H9 (cell line): ENCODE data around the gene TRPV6. TPM values are rescaled to one million over a fixed set of nuclear protein-coding genes. Genes with fewer than 3 reads are reported as not detected.

ENCODE experiments used
- DNase-seq: peaks from one replicate; pipeline ENCODE4 v3.0.0-alpha.2; 2017
- H2AFZ ChIP-seq: one replicate; pipeline ENCODE4 v1.6.1; 2013; ENCODE audit warnings: mild to moderate bottlenecking, low read length, control low read depth, moderate library complexity
- H2AK5ac ChIP-seq: 2 replicates; pipeline ENCODE4 v1.6.1; 2013; ENCODE audit warnings: low read length, control low read depth, mixed read lengths; ENCODE audit not compliant: insufficient read length
- H2BK120ac ChIP-seq: one replicate; pipeline ENCODE4 v1.6.1; 2013; ENCODE audit warnings: low read depth, mild to moderate bottlenecking, low read length, control low read depth, inconsistent platforms; ENCODE audit not compliant: poor library complexity, severe bottlenecking
- H2BK12ac ChIP-seq: 2 replicates; pipeline ENCODE4 v1.6.1; 2013; ENCODE audit warnings: low read length, control low read depth, mixed read lengths, low read depth; ENCODE audit not compliant: insufficient read length
- H2BK15ac ChIP-seq: 2 replicates; pipeline ENCODE4 v1.6.1; 2013; ENCODE audit warnings: low read depth, low read length, control low read depth
- H2BK20ac ChIP-seq: one replicate; pipeline ENCODE4 v1.6.1; 2013; ENCODE audit warnings: low read depth, mild to moderate bottlenecking, low read length, control low read depth, inconsistent platforms; ENCODE audit not compliant: poor library complexity, severe bottlenecking
- H2BK5ac ChIP-seq: 2 replicates; pipeline ENCODE4 v1.6.1; 2013; ENCODE audit warnings: low read length, control low read depth, mixed read lengths; ENCODE audit not compliant: insufficient read length
- H3K14ac ChIP-seq: 2 replicates; pipeline ENCODE4 v1.6.1; 2013; ENCODE audit warnings: low read length, control low read depth; ENCODE audit not compliant: insufficient read depth
- H3K18ac ChIP-seq: 2 replicates; pipeline ENCODE4 v1.6.1; 2013; ENCODE audit warnings: low read depth, mild to moderate bottlenecking, mixed read lengths, low read length, control low read depth; ENCODE audit not compliant: insufficient read length
- H3K23ac ChIP-seq: 2 replicates; pipeline ENCODE4 v1.6.1; 2013; ENCODE audit warnings: low read length, control low read depth, mixed read lengths, low read depth; ENCODE audit not compliant: insufficient read length
- H3K23me2 ChIP-seq: 2 replicates; pipeline ENCODE4 v1.6.1; 2013; ENCODE audit warnings: low read depth, mild to moderate bottlenecking, mixed read lengths, low read length, control low read depth; ENCODE audit not compliant: insufficient read length, poor library complexity, severe bottlenecking
- H3K27ac ChIP-seq: 2 replicates; pipeline ENCODE4 v1.5.1; 2013; ENCODE audit warnings: low read length, control low read depth, mixed read lengths, low read depth; ENCODE audit not compliant: insufficient read length
- H3K27me3 ChIP-seq: 2 replicates; pipeline ENCODE4 v1.6.1; 2013; ENCODE audit warnings: low read length, control low read depth, inconsistent platforms; ENCODE audit not compliant: insufficient read depth
- H3K4ac ChIP-seq: 2 replicates; pipeline ENCODE4 v1.6.1; 2013; ENCODE audit warnings: low read depth, mild to moderate bottlenecking, control low read depth, inconsistent platforms, low read length, moderate library complexity
- H3K4me1 ChIP-seq: 2 replicates; pipeline ENCODE4 v1.6.1; 2013; ENCODE audit warnings: low read length, control low read depth, inconsistent platforms; ENCODE audit not compliant: insufficient read depth
- H3K4me2 ChIP-seq: 2 replicates; pipeline ENCODE4 v1.6.1; 2013; ENCODE audit warnings: low read length, control low read depth, mixed read lengths; ENCODE audit not compliant: insufficient read length, insufficient read depth
- H3K56ac ChIP-seq: 2 replicates; pipeline ENCODE4 v1.6.1; 2013; ENCODE audit warnings: low read depth, mild to moderate bottlenecking, mixed read lengths, low read length, control low read depth; ENCODE audit not compliant: insufficient read length
- H3K79me1 ChIP-seq: 2 replicates; pipeline ENCODE4 v1.6.1; 2013; ENCODE audit warnings: low read depth, mild to moderate bottlenecking, moderate library complexity, low read length, control low read depth, inconsistent platforms; ENCODE audit not compliant: insufficient read depth, poor library complexity, severe bottlenecking
- H3K79me2 ChIP-seq: 2 replicates; pipeline ENCODE4 v1.6.1; 2013; ENCODE audit warnings: low read length, control low read depth, inconsistent platforms; ENCODE audit not compliant: insufficient read depth
- H3K9ac ChIP-seq: 2 replicates; pipeline ENCODE4 v1.6.1; 2013; ENCODE audit warnings: low read length, control low read depth, mixed read lengths; ENCODE audit not compliant: insufficient read length; ENCODE audit errors: extremely low read depth
- H3K9me3 ChIP-seq: one replicate; pipeline ENCODE4 v1.6.1; 2013; ENCODE audit warnings: low read depth, low read length, inconsistent platforms; ENCODE audit not compliant: control insufficient read depth
- H3T11ph ChIP-seq: one replicate; pipeline ENCODE4 v1.6.1; 2013; ENCODE audit warnings: mild to moderate bottlenecking, low read length, control low read depth, inconsistent platforms
- H4K20me1 ChIP-seq: one replicate; pipeline ENCODE4 v1.6.1; 2013; ENCODE audit not compliant: control insufficient read depth, insufficient read length, insufficient read depth
- H4K5ac ChIP-seq: 2 replicates; pipeline ENCODE4 v1.6.1; 2013; ENCODE audit warnings: low read depth, mild to moderate bottlenecking, mixed read lengths, low read length, control low read depth; ENCODE audit not compliant: insufficient read length
- H4K8ac ChIP-seq: replicated peaks from 2 replicates; pipeline ENCODE4 v1.6.1; 2013; ENCODE audit warnings: low read length, control low read depth, mixed read lengths, low read depth; ENCODE audit not compliant: insufficient read length
- H4K91ac ChIP-seq: 2 replicates; pipeline ENCODE4 v1.6.1; 2013; ENCODE audit warnings: low read depth, mild to moderate bottlenecking, moderate library complexity, mixed read lengths, low read length, control low read depth; ENCODE audit not compliant: insufficient read length
- H3K27ac Mint-ChIP-seq, 3 experiments: 2 replicates in 2 of 3; 3 replicates in 1 of 3; pipeline ENCODE4 v1.8.0; 2020 to 2021; ENCODE audit warnings: mixed read lengths in 3 of 3, mild to moderate bottlenecking in 1 of 3, moderate library complexity in 1 of 3
- H3K27me3 Mint-ChIP-seq: 2 replicates; pipeline ENCODE4 v1.8.0; 2021; ENCODE audit warnings: low read depth, mild to moderate bottlenecking, moderate library complexity, mixed read lengths
- H3K36me3 Mint-ChIP-seq, 3 experiments: 2 replicates in 2 of 3; 3 replicates in 1 of 3; pipeline ENCODE4 v1.8.0; 2020 to 2021; ENCODE audit warnings: low read depth in 3 of 3, mixed read lengths in 3 of 3; ENCODE audit not compliant: insufficient read depth in 1 of 3
- H3K4me1 Mint-ChIP-seq, 2 experiments: 2 replicates each; pipeline ENCODE4 v1.8.0; 2020; ENCODE audit warnings: mixed read lengths in 2 of 2
- H3K4me3 Mint-ChIP-seq, 2 experiments: 2 replicates in 1 of 2; 3 replicates in 1 of 2; pipeline ENCODE4 v1.8.0; 2020 to 2021; ENCODE audit warnings: mild to moderate bottlenecking in 2 of 2, mixed read lengths in 2 of 2, moderate library complexity in 1 of 2
- H3K9me3 Mint-ChIP-seq, 2 experiments: 2 replicates in 1 of 2; 3 replicates in 1 of 2; pipeline ENCODE4 v1.8.0; 2020; ENCODE audit warnings: mild to moderate bottlenecking in 2 of 2, mixed read lengths in 2 of 2, moderate library complexity in 1 of 2
- WGBS: extraction: QIAGEN DNeasy Blood & Tissue Kit; methylation state at CpG from one replicate; pipeline ENCODE4 v1.1.7; 2013; ENCODE audit warnings: missing lambda C conversion rate, low lambda C conversion rate, mixed read lengths; ENCODE audit not compliant: insufficient read length; ENCODE audit errors: extremely low coverage; 5-methylcytosine and 5-hydroxymethylcytosine counted together
- total RNA-seq: library from RNA; stranded (reverse); gene quantifications from 2 replicates; pipeline ENCODE4 v1.2.1, GENCODE V29; 2021
- TF ChIP-seq, protein P1 (sequence below): fragments of 200-600 bp; sonication (generic); conservative IDR thresholded peaks from 3 replicates; pipeline ENCODE4 v1.8.0; 2021; ENCODE audit warnings: antibody characterized with exemption, mild to moderate bottlenecking

Gene TRPV6
- total RNA-seq, 1 experiment from 2014 or later: 0.61 TPM

DNA sequence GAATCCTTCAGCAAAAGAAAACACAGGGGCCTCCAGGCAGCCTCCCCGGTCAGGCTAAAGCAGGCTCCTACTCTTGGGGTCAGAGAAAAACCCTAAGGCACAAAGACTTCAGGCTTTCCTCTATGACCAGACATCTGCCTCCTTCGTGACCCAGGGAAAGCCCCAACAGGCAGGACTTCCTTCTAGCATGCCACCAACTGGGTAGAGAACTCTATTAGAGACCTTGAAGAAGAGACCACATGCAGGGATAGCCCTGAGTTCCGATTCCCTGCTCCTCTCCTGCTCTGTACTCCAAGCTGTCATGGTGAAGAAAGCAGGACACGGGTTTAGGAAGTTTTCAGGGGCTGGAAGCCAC is 1.3 kb downstream of the TRPV6 start:
- Histone ChIP-seq H3K4me2 (no peak overlapping the region), H4K20me1 (peaks cover 2% of the 10 kb centered on the region), H3K56ac (no peak overlapping the region), H3K79me2 (no peaks in the 10 kb centered on the region; the same call in 1 of the 2 replicates), H3K18ac (no peak overlapping the region), H3K27ac (no peak overlapping the region), H4K8ac (no peak overlapping the region), H3T11ph (no peak overlapping the region), H4K91ac (no peak overlapping the region), H2BK5ac (no peak overlapping the region), H3K4me1 (no peaks in the 10 kb centered on the region; the same call in 1 of the 2 replicates), H3K4ac (no peak overlapping the region), H2BK12ac (no peak overlapping the region), H3K23ac (no peak overlapping the region), H3K23me2 (peaks cover 3% of the 10 kb centered on the region), H2BK20ac (no peak overlapping the region), H2BK15ac (no peak overlapping the region), H2AK5ac (no peak overlapping the region), H2BK120ac (no peak overlapping the region), H4K5ac (no peak overlapping the region), H3K27me3 (no peaks in the 10 kb centered on the region), H2AFZ (no peak overlapping the region), H3K9me3 (no peaks in the 10 kb centered on the region), H3K9ac (no peak overlapping the region), H3K14ac (no peak overlapping the region), H3K79me1 (no peaks in the 10 kb centered on the region)
- Mint-ChIP-seq H3K27ac (no peak overlapping the region), H3K4me1 (peaks cover 12 to 14% of the 10 kb centered on the region in 2 experiments), H3K36me3 (peaks cover 0 to 2% (median 0%) of the 10 kb centered on the region in 3 experiments; a peak in 2 of 7 replicates), H3K27me3 (peaks cover 13% of the 10 kb centered on the region; the same call in 1 of the 2 replicates), H3K4me3 (no peak overlapping the region), H3K9me3 (no peaks in the 10 kb centered on the region; a peak in 1 of 5 replicates)
- WGBS: no CpG with 5 or more reads among the region's 4 CpGs
- TF ChIP-seq, protein P1, sequence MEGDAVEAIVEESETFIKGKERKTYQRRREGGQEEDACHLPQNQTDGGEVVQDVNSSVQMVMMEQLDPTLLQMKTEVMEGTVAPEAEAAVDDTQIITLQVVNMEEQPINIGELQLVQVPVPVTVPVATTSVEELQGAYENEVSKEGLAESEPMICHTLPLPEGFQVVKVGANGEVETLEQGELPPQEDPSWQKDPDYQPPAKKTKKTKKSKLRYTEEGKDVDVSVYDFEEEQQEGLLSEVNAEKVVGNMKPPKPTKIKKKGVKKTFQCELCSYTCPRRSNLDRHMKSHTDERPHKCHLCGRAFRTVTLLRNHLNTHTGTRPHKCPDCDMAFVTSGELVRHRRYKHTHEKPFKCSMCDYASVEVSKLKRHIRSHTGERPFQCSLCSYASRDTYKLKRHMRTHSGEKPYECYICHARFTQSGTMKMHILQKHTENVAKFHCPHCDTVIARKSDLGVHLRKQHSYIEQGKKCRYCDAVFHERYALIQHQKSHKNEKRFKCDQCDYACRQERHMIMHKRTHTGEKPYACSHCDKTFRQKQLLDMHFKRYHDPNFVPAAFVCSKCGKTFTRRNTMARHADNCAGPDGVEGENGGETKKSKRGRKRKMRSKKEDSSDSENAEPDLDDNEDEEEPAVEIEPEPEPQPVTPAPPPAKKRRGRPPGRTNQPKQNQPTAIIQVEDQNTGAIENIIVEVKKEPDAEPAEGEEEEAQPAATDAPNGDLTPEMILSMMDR: no peak
- DNase-seq: peak; percentile 14
